DND-41 (cell line): ENCODE results near the gene NR2F6.
A peak's percentile ranks its signal among the peaks of the same experiment; 100 is the strongest.

Experiments
- ATAC-seq: fragments of 200-7000 bp; cut with Tn5 transposase; 3 replicates; pipeline ENCODE4 v1.9.1; 2021; ENCODE audit warnings: low read depth; ENCODE audit not compliant: insufficient read depth
- DNase-seq: peaks from one replicate; pipeline ENCODE4 v3.0.0-alpha.2; 2020
- H2AFZ ChIP-seq: 2 replicates; pipeline ENCODE4 v1.6.0; 2012; ENCODE audit warnings: low read depth, low read length
- H3K27ac ChIP-seq: 2 replicates; pipeline ENCODE4 v1.5.1; 2012; ENCODE audit warnings: low read length, inconsistent platforms
- H3K27me3 ChIP-seq: fragments of 200-600 bp; sonication (generic); 2 replicates; pipeline ENCODE4 v1.6.0; 2012; ENCODE audit warnings: low read length, mild to moderate bottlenecking, inconsistent platforms; ENCODE audit not compliant: insufficient read depth, poor library complexity
- H3K36me3 ChIP-seq: 2 replicates; pipeline ENCODE4 v1.5.1; 2012; ENCODE audit warnings: low read length, inconsistent platforms; ENCODE audit not compliant: insufficient read depth
- H3K4me1 ChIP-seq: 2 replicates; pipeline ENCODE4 v1.5.1; 2012; ENCODE audit warnings: mild to moderate bottlenecking, low read length; ENCODE audit not compliant: insufficient read depth
- H3K4me2 ChIP-seq: 2 replicates; pipeline ENCODE4 v1.6.0; 2012; ENCODE audit warnings: mild to moderate bottlenecking, moderate library complexity, low read length, inconsistent platforms; ENCODE audit not compliant: insufficient read depth
- H3K4me3 ChIP-seq, 2 experiments: fragments of 200-600 bp in 1 of 2; shearing (Covaris generic) in 1 of 2; 2 replicates each; pipeline ENCODE4 v1.5.1; 2012 to 2016; ENCODE audit warnings: inconsistent platforms in 2 of 2, low read length in 2 of 2, mild to moderate bottlenecking in 2 of 2, low read depth in 1 of 2, moderate library complexity in 1 of 2
- H3K79me2 ChIP-seq: 2 replicates; pipeline ENCODE4 v1.6.0; 2012; ENCODE audit warnings: low read length, inconsistent platforms; ENCODE audit not compliant: insufficient read depth
- H3K9ac ChIP-seq: 2 replicates; pipeline ENCODE4 v1.6.0; 2012; ENCODE audit warnings: low read depth, mild to moderate bottlenecking, inconsistent platforms, low read length, moderate library complexity
- H3K9me3 ChIP-seq: 2 replicates; pipeline ENCODE4 v1.5.1; 2012; ENCODE audit warnings: low read length, moderate library complexity, mild to moderate bottlenecking, inconsistent platforms; ENCODE audit not compliant: insufficient read depth, severe bottlenecking
- H4K20me1 ChIP-seq: 2 replicates; pipeline ENCODE4 v1.6.0; 2012; ENCODE audit warnings: low read length; ENCODE audit not compliant: insufficient read depth
- EZH2 ChIP-seq: IDR thresholded peaks from 3 replicates; pipeline ENCODE4 v1.6.1; 2012; ENCODE audit warnings: borderline replicate concordance, low read depth, mild to moderate bottlenecking, moderate library complexity, low read length, inconsistent platforms; ENCODE audit not compliant: severe bottlenecking
- TF ChIP-seq, protein P1 (sequence below): IDR thresholded peaks from 2 replicates; pipeline ENCODE4 v1.5.1; 2012; ENCODE audit warnings: borderline replicate concordance, low read length, moderate library complexity, mild to moderate bottlenecking; ENCODE audit not compliant: poor library complexity, severe bottlenecking; ENCODE audit errors: extremely low read depth

The NR2F6 gene

DNA sequence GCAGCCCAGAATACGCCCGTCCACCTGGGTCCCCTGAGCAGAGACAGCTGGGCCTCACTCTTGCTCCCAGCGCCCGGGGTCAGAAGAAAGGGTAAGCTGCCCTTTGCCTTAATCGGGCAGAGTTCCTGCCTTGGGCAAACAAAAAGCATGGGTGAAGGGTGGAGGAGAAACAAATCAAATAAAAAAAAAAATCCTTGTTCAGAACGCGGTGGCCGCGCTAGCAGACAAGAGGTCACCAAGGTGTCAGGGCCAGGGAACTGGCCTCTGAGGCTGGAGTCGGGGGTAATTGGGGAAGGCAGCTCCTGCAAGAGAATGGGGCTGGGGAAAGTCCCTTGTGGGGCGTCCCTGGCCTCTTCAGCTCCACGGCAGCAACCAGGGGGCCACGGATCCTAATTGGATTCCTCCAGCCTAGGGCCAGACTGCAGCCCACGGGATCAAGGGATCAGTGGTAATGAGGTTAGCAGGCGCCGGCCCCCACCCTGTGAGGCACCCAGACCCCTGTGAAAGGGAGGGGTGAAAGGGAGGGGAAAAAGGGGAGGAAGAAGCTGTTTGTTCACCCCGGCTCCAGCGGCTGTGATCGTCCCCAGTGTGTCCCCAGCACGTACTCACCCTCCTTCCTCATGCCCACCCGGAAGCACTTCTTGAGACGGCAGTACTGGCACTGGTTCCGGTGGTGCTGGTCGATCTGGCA is 5.5 kb downstream of the NR2F6 start:
- H3K9ac ChIP-seq = no peak overlapping the region
- ATAC-seq = no peak
- peaks cover 35% of the 10 kb centered on the region for H3K79me2 ChIP-seq
- no peak overlapping the region for H3K27ac ChIP-seq
- peaks cover 41% of the 10 kb centered on the region for H3K4me1 ChIP-seq
- no peak overlapping the region for H2AFZ ChIP-seq
- H3K4me3 ChIP-seq = no peak overlapping the region
- H3K4me2 ChIP-seq = no peak overlapping the region
- no peak for TF ChIP-seq EZH2
- TF ChIP-seq, protein P1, sequence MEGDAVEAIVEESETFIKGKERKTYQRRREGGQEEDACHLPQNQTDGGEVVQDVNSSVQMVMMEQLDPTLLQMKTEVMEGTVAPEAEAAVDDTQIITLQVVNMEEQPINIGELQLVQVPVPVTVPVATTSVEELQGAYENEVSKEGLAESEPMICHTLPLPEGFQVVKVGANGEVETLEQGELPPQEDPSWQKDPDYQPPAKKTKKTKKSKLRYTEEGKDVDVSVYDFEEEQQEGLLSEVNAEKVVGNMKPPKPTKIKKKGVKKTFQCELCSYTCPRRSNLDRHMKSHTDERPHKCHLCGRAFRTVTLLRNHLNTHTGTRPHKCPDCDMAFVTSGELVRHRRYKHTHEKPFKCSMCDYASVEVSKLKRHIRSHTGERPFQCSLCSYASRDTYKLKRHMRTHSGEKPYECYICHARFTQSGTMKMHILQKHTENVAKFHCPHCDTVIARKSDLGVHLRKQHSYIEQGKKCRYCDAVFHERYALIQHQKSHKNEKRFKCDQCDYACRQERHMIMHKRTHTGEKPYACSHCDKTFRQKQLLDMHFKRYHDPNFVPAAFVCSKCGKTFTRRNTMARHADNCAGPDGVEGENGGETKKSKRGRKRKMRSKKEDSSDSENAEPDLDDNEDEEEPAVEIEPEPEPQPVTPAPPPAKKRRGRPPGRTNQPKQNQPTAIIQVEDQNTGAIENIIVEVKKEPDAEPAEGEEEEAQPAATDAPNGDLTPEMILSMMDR = no peak
- H4K20me1 ChIP-seq = peaks cover 8% of the 10 kb centered on the region
- peaks cover 9% of the 10 kb centered on the region; the same call in 1 of the 2 replicates for H3K36me3 ChIP-seq
- no peaks in the 10 kb centered on the region for H3K27me3 ChIP-seq
- no peak for DNase-seq
- no peaks in the 10 kb centered on the region for H3K9me3 ChIP-seq

DNA sequence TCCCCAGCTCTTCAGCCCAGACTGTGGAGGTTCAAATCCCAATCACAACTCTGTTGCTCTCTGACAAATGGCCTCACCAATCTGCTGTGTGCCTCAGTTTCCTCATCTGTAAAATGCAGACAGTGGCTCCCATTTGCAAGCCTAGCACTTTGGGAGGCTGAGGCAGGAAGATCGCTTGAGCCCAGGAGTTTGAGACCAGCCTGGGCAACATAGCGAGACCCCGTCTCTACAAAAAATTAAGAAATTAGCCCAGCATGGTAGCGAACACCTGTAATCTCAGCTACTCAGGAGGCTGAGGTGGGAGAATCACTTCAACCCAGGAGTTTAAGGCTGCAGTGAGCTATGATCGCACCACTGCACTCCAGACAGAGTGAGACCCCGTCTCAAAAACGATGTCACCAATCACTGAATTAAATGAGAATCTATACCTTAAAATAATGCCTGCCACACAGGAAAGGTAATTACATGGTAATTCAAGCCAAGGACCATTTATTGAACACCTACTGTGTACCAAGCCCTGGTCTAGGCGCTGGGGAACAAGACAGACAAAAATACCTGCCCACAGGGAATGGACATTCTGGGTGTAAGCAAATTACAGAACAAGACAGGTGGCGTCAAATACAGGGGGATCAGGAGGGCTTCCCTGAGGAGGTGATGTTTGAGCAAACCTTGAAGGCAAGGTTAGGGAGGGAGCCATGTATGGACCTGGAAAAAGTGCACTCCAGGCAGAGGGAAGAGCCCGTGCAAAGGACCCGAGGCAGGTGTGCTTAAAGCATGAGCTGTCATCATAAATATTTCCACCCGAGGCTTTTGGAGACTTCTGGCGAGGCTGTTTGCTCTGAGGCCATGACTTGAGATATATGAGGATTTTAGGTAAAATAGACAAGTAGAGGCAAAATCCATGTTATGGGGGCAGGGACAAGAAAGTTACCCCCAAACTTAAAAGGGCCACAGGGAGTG is 7.7 kb downstream of the NR2F6 start:
- Histone ChIP-seq H3K79me2 (peaks cover 34% of the 10 kb centered on the region), H3K9me3 (no peaks in the 10 kb centered on the region), H3K4me1 (peaks cover 31% of the 10 kb centered on the region), H3K4me3 (no peak overlapping the region), H3K27ac (no peak overlapping the region), H4K20me1 (peaks cover 25% of the 10 kb centered on the region), H3K36me3 (peaks cover 20% of the 10 kb centered on the region), H3K9ac (no peak overlapping the region), H3K27me3 (no peaks in the 10 kb centered on the region), H2AFZ (no peak overlapping the region), H3K4me2 (no peak overlapping the region)
- TF ChIP-seq, protein P1 = no peak
- no peak for TF ChIP-seq EZH2
- DNase-seq = no peak
- ATAC-seq = no peak

DNA sequence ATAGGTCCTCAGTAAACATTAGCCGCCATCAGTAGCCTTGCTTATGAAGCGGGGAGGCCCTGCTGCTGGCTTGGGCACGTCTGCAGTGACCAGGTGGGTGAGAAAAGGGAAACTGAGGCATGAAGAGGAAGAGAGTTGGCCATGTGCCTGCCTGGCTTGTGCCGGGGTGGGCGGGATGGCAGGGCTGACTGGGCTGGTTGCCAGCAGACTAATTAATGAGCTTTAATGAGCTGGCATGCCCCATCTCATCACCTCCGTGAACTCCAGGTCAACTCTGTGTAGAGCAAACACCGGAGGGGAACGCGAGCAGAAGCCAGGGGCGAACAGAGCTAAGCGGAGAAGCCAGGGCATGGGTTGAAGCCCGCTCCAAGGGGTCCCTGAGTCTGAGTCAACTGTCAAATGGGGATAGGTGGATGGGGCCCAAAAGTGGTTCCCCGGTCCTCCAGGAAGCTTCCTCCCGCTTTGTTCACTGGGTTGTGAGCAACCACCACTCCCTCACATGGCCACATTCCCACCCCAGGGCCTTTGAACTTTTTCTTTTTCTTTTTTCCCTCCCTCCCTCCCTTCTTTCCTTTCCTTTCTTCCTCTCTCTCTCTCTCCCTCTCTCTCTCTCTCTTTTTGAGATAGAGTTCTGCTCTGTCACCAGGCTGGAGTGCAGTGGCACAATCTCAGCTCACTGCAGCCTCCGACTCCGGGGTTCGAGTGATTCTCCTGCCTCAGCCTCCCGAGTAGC is 8.7 kb downstream of the NR2F6 start:
- Histone ChIP-seq H3K36me3 (peaks cover 29% of the 10 kb centered on the region), H3K4me2 (peak overlapping the region; percentile 100), H3K27me3 (no peaks in the 10 kb centered on the region), H3K79me2 (peaks cover 33% of the 10 kb centered on the region), H2AFZ (no peak overlapping the region), H3K27ac (peak overlapping the region; percentile 79), H3K9me3 (no peaks in the 10 kb centered on the region), H3K4me3 (peak overlapping the region in 1 of 2 experiments; percentile 51; a peak in 1 of 4 replicates), H3K4me1 (peaks cover 27% of the 10 kb centered on the region), H3K9ac (peak overlapping the region; percentile 51; the same call in 1 of the 2 replicates), H4K20me1 (peaks cover 28% of the 10 kb centered on the region)
- DNase-seq (no peak), ATAC-seq (no peak)
- TF ChIP-seq, protein P1 = no peak
- TF ChIP-seq EZH2 = no peak
